HEK293 (cell line): ENCODE results near the gene USP12.

Experiments used
- CTCF ChIP-seq: fragments of 450-650 bp; formaldehyde crosslinking; IDR thresholded peaks from 2 replicates; pipeline ENCODE4 v1.5.1; 2016; ENCODE audit warnings: missing biosample characterization, missing genetic modification characterization
- PRDM1 ChIP-seq: fragments of 450-650 bp; formaldehyde crosslinking; IDR thresholded peaks from 2 replicates; pipeline ENCODE4; 2016; ENCODE audit warnings: missing biosample characterization, missing genetic modification characterization

GRCh38 chr13:27079421-27079958 lies 92.1 kb downstream of the USP12 start:
- TF ChIP-seq CTCF (tag by site-specific recombination), result no peak
- TF ChIP-seq PRDM1, result no peak
